ENCODE data around the gene EXOC3L4. TPM values are rescaled to one million over a fixed set of nuclear protein-coding genes. Genes with fewer than 3 reads are reported as not detected.
A peak's percentile ranks its signal among the peaks of the same experiment; 100 is the strongest.

The EXOC3L4 gene
- polyA plus RNA-seq, 6 donors from 2014 or later, result not detected

- Mint-ChIP-seq H3K36me3 (peaks cover 0 to 3% of the 10 kb centered on the region in 2 donors), H3K4me3 (no peak overlapping the region), H3K4me1 (no peaks in the 10 kb centered on the region), H3K27ac (no peak overlapping the region), H3K9me3 (no peaks in the 10 kb centered on the region), H3K27me3 (peaks cover 4 to 30% (median 5%) of the 10 kb centered on the region in 3 donors)
- ATAC-seq (ENCODE audit: low read depth in 2 of 2) (no peak), DNase-seq (no peak)
Measured at GRCh38 chr14:103155826-103156394, 61.4 kb downstream of the EXOC3L4 start.

DNA sequence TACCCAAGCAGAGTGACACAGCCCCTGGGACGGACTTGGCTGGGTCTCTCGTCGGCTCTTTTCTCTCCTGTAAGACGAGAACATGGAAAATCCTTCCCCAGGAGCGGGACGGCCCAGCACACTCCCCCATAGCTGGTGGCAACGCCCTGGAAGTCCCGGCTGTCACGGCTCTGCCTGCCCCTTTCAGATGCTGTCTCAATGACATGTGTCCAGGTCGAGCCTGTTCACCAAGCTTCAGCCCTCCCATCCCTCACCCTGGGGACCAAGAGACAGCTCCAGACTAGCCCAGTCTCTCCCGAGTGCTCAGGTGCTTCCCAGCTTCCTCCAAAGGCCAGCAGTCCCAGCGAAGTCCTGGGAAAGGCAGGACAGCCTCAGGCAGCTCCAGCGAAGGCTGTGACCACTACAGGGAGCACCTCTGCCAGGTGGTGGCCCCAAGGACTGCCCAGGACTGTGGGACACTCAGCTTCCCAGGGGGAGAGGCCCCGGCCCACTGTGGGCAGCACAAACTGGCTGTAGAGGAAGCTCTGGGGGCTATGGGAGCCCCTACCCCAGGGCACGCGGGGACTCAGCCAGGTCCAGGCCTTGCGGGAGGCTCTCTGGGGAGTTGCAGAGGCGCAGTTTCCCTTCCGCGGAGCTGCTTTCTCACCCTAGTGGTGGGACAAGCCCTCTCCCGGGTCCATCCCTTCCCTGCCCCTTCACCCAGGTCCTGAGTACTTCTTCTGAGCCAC is 62.3 kb downstream of the EXOC3L4 start:
- ATAC-seq (ENCODE audit: low read depth in 2 of 2), result no peak

GRCh38 chr14:103157969-103158368 is 63.4 kb downstream of the EXOC3L4 start:
- DNase-seq (no peak), ATAC-seq (ENCODE audit: low read depth in 2 of 2) (no peak)
- Mint-ChIP-seq H3K9me3 (no peaks in the 10 kb centered on the region), H3K27ac (peak overlapping the region in 1 of 6 donors; percentile 52), H3K36me3 (no peaks in the 10 kb centered on the region), H3K27me3 (peaks cover 0 to 31% (median 18%) of the 10 kb centered on the region in 3 donors), H3K4me1 (no peaks in the 10 kb centered on the region), H3K4me3 (no peak overlapping the region)

More for the DNA sequence above, 62.3 kb downstream of the EXOC3L4 start:
- Mint-ChIP-seq H3K27me3 (peaks cover 0 to 26% (median 9%) of the 10 kb centered on the region in 3 donors), H3K4me1 (no peaks in the 10 kb centered on the region), H3K9me3 (no peaks in the 10 kb centered on the region), H3K4me3 (peak overlapping the region in 1 of 8 donors; percentile 22), H3K27ac (no peak overlapping the region), H3K36me3 (no peaks in the 10 kb centered on the region)
- DNase-seq, result no peak

GRCh38 chr14:103158688-103159087 is 64.2 kb downstream of the EXOC3L4 start:
- ATAC-seq (ENCODE audit: low read depth in 2 of 2) (no peak), DNase-seq (no peak)
- Mint-ChIP-seq H3K27me3 (peaks cover 1 to 37% (median 25%) of the 10 kb centered on the region in 3 donors), H3K36me3 (no peaks in the 10 kb centered on the region), H3K4me3 (no peak overlapping the region), H3K4me1 (no peaks in the 10 kb centered on the region), H3K9me3 (no peaks in the 10 kb centered on the region), H3K27ac (no peak overlapping the region)

Other genes starting within 250 kb of the EXOC3L4 start
- 1 to 10 TPM; 1.8 to 5.7 (median 2.4) TPM for gene AMN, start 172.1 kb upstream of the EXOC3L4 start, polyA plus RNA-seq (ENCODE audit: low read depth in 6 of 6)
- gene CDC42BPB, start 37.2 kb upstream of the EXOC3L4 start, polyA plus RNA-seq (ENCODE audit: low read depth in 6 of 6), result 1 to 10 TPM in 2 of 6 donors, under 1 TPM in 3, not detected in 1; 0.81 to 2.7 (median 0.97) TPM
- gene LBHD2, start 10.5 kb upstream of the EXOC3L4 start, polyA plus RNA-seq (ENCODE audit: low read depth in 6 of 6), result not detected
- 1 to 10 TPM in 1 of 6 donors, under 1 TPM in 2, not detected in 3; 0.41 to 2.1 (median 0.43) TPM for gene TNFAIP2, start 28.7 kb downstream of the EXOC3L4 start, polyA plus RNA-seq (ENCODE audit: low read depth in 6 of 6)
- 100 to 1,000 TPM; 419 to 531 (median 455) TPM for gene EIF5, start 239.5 kb downstream of the EXOC3L4 start, polyA plus RNA-seq (ENCODE audit: low read depth in 6 of 6)